ENCODE data around the gene VPS13D. TPM values are rescaled to one million over a fixed set of nuclear protein-coding genes. Genes with fewer than 3 reads are reported as not detected.

Gene VPS13D
- total RNA-seq, 1 experiment from 2014 or later, result 20.2 TPM

GRCh38 chr1:12508849-12509248 lies 279.0 kb downstream of the VPS13D start:
- TF ChIP-seq, protein P1, sequence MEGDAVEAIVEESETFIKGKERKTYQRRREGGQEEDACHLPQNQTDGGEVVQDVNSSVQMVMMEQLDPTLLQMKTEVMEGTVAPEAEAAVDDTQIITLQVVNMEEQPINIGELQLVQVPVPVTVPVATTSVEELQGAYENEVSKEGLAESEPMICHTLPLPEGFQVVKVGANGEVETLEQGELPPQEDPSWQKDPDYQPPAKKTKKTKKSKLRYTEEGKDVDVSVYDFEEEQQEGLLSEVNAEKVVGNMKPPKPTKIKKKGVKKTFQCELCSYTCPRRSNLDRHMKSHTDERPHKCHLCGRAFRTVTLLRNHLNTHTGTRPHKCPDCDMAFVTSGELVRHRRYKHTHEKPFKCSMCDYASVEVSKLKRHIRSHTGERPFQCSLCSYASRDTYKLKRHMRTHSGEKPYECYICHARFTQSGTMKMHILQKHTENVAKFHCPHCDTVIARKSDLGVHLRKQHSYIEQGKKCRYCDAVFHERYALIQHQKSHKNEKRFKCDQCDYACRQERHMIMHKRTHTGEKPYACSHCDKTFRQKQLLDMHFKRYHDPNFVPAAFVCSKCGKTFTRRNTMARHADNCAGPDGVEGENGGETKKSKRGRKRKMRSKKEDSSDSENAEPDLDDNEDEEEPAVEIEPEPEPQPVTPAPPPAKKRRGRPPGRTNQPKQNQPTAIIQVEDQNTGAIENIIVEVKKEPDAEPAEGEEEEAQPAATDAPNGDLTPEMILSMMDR (conservative IDR thresholded peaks at IDR 0.05), result no peak
- H3T11ph ChIP-seq (ENCODE audit: low read length), result no peak overlapping the region
- H3K23ac ChIP-seq (ENCODE audit: insufficient read length, low read depth, low read length), result no peak overlapping the region
- H2BK5ac ChIP-seq (ENCODE audit: insufficient read length, low read length), result no peak overlapping the region
- Mint-ChIP-seq H3K27me3 (ENCODE audit: low read depth) (no peaks in the 10 kb centered on the region), H3K9me3 (no peaks in the 10 kb centered on the region), H3K4me1 (peaks cover 29 to 57% of the 10 kb centered on the region in 2 experiments), H3K27ac (peak overlapping the region in 1 of 3 experiments; percentile 51; a peak in 1 of 7 replicates), H3K4me3 (no peak overlapping the region), H3K36me3 (ENCODE audit: insufficient read depth in 1 of 3, low read depth in 3 of 3) (peaks cover 0 to 12% (median 7%) of the 10 kb centered on the region in 3 experiments; a peak in 5 of 7 replicates)
- H3K9ac ChIP-seq (ENCODE audit: extremely low read depth, insufficient read length, low read length), result no peak overlapping the region
- H3K18ac ChIP-seq (ENCODE audit: insufficient read length, low read depth, low read length), result no peak overlapping the region
- no peak overlapping the region for H3K4ac ChIP-seq (ENCODE audit: low read depth, low read length)
- H2BK15ac ChIP-seq (ENCODE audit: low read depth, low read length), result no peak overlapping the region
- H3K27ac ChIP-seq (ENCODE audit: insufficient read length, low read depth, low read length), result no peak overlapping the region
- H2BK12ac ChIP-seq (ENCODE audit: insufficient read length, low read depth, low read length), result no peak overlapping the region
- no peak overlapping the region for H2AFZ ChIP-seq (ENCODE audit: low read length)
- H2BK20ac ChIP-seq (ENCODE audit: low read depth, low read length, poor library complexity, severe bottlenecking), result no peak overlapping the region
- H3K14ac ChIP-seq (ENCODE audit: insufficient read depth, low read length), result no peak overlapping the region
- H4K5ac ChIP-seq (ENCODE audit: insufficient read length, low read depth, low read length), result no peak overlapping the region
- H2AK5ac ChIP-seq (ENCODE audit: insufficient read length, low read length), result no peak overlapping the region
- WGBS (ENCODE audit: extremely low coverage, insufficient read length, low lambda C conversion rate), result 100% methylated on average over 1 of the region's 11 CpGs
- H3K27me3 ChIP-seq (ENCODE audit: insufficient read depth, low read length), result no peaks in the 10 kb centered on the region
- H3K56ac ChIP-seq (ENCODE audit: insufficient read length, low read depth, low read length), result no peak overlapping the region
- H3K4me1 ChIP-seq (ENCODE audit: insufficient read depth, low read length), result peaks cover 5% of the 10 kb centered on the region
- no peaks in the 10 kb centered on the region for H3K23me2 ChIP-seq (ENCODE audit: insufficient read length, low read depth, low read length, poor library complexity, severe bottlenecking)
- no peak overlapping the region for H2BK120ac ChIP-seq (ENCODE audit: low read depth, low read length, poor library complexity, severe bottlenecking)
- no peaks in the 10 kb centered on the region for H3K79me2 ChIP-seq (ENCODE audit: insufficient read depth, low read length)
- H4K8ac ChIP-seq (replicated peaks; ENCODE audit: insufficient read length, low read depth, low read length), result no peak overlapping the region
- H3K79me1 ChIP-seq (ENCODE audit: insufficient read depth, low read depth, low read length, poor library complexity, severe bottlenecking), result no peaks in the 10 kb centered on the region
- no peak for DNase-seq
- H3K4me2 ChIP-seq (ENCODE audit: insufficient read depth, insufficient read length, low read length), result no peak overlapping the region
- no peaks in the 10 kb centered on the region for H4K20me1 ChIP-seq (ENCODE audit: control insufficient read depth, insufficient read depth, insufficient read length)
- no peak overlapping the region for H4K91ac ChIP-seq (ENCODE audit: insufficient read length, low read depth, low read length)
- H3K9me3 ChIP-seq (ENCODE audit: control insufficient read depth, low read depth, low read length), result no peaks in the 10 kb centered on the region

Measured in H9 (cell line).